AG04450 (cell line): Measurements from ENCODE around the gene NOCT. TPM values are rescaled to one million over a fixed set of nuclear protein-coding genes. Genes with fewer than 3 reads are reported as not detected.
A peak's percentile ranks its signal among the peaks of the same experiment; 100 is the strongest.
"Not testable (repeated sequence)": the region's sequence is repeated elsewhere in the genome, so short reads cannot be mapped to it uniquely, and the experiment has no call there.

Experiments used
- CTCF ChIA-PET: fragments of 300-600, 350-600 bp; formaldehyde crosslinking; extraction: SDS; loops from one replicate; lab custom pipeline; 2022; ENCODE audit warnings: antibody characterized with exemption, inconsistent platforms; lab: Charles Lee
- POLR2A ChIA-PET: fragments of 350-600 bp; formaldehyde crosslinking; extraction: SDS; loops from one replicate; lab custom pipeline; 2021; ENCODE audit warnings: antibody characterized with exemption, inconsistent platforms; lab: Yijun Ruan, JAX
- DNase-seq: peaks from one replicate; pipeline ENCODE4 v3.0.0-alpha.2; 2011; ENCODE audit warnings: low read depth, low spot score
- H3K27ac ChIP-seq: one replicate; pipeline ENCODE4 v1.5.1; 2012; ENCODE audit warnings: low read depth, low read length, control low read depth
- H3K27me3 ChIP-seq: one replicate; pipeline ENCODE4 v1.6.0; 2012; ENCODE audit warnings: low read length; ENCODE audit not compliant: control insufficient read depth, insufficient read depth
- H3K4me3 ChIP-seq: 2 replicates; pipeline ENCODE4 v1.5.1; 2011; ENCODE audit warnings: mild to moderate bottlenecking, low read depth, low read length, control low read depth
- H3K9me3 ChIP-seq: 2 replicates; pipeline ENCODE4 v1.5.1; 2012; ENCODE audit warnings: low read length; ENCODE audit not compliant: control insufficient read depth, insufficient read depth
- polyA plus RNA-seq: library from polyadenylated mRNA; depleted of rRNA; stranded (reverse); fragments of >200 nt; gene quantifications from 2 replicates; pipeline ENCODE4 v1.2.3, GENCODE V29; 2011
- TF ChIP-seq, protein P1 (sequence below): IDR thresholded peaks from 2 replicates; pipeline ENCODE4 v1.5.1; 2011; ENCODE audit warnings: low read depth, low read length, control low read depth, inconsistent platforms

Gene NOCT
- polyA plus RNA-seq, 1 experiment, result 5.8 TPM

DNA sequence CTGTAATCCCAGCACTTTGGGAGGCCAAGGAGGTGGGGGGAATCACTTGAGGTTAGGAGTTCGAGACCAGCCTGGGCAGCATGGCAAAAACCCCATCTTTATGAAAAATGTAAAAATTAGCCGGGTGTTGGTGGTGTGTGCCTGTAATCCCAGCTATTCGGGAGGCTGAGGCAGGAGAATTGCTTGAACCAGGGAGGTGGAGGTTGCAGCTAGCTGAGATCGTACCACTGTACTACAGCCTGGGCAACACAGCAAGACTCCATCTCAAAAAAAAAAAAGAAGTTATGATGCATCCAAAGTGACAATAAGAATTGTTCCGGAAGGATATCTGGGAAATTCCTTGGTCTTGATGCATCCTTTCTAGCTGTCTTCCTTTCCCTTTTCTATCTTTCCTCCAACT, 7.3 kb downstream of the NOCT start:
- Histone ChIP-seq H3K4me3 (no peak overlapping the region), H3K27me3 (no peaks in the 10 kb centered on the region), H3K27ac (no peak overlapping the region), H3K9me3 (no peaks in the 10 kb centered on the region)
- CTCF ChIA-PET, result interaction anchor here (1.6 kb wide), 1 partner anchor 8 kb away, joined by 18 read pairs; no protein-coding TSS in a partner anchor
- TF ChIP-seq, protein P1, sequence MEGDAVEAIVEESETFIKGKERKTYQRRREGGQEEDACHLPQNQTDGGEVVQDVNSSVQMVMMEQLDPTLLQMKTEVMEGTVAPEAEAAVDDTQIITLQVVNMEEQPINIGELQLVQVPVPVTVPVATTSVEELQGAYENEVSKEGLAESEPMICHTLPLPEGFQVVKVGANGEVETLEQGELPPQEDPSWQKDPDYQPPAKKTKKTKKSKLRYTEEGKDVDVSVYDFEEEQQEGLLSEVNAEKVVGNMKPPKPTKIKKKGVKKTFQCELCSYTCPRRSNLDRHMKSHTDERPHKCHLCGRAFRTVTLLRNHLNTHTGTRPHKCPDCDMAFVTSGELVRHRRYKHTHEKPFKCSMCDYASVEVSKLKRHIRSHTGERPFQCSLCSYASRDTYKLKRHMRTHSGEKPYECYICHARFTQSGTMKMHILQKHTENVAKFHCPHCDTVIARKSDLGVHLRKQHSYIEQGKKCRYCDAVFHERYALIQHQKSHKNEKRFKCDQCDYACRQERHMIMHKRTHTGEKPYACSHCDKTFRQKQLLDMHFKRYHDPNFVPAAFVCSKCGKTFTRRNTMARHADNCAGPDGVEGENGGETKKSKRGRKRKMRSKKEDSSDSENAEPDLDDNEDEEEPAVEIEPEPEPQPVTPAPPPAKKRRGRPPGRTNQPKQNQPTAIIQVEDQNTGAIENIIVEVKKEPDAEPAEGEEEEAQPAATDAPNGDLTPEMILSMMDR, result no peak
- POLR2A ChIA-PET, result no interaction called here
- no peak for DNase-seq

DNA sequence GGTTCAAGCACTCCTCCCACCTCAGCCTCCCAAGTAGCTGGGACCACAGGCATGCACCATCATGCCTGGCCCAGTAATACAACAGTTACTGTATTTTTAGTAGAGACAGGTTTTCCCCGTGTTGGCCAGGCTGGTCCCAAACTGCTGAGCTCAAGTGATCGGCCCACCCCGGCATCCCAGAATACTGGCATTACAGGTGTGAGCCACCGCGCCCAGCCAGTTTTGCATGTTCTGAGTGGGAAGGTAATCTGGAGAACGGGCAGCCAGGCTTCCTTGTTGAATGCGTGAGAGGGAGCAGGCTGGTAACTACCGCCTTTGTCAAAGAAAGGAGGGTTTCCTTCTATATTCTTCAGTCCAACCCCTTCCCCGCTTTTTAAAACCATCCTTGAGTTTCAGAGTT, 9.1 kb downstream of the NOCT start:
- ChIA-PET POLR2A (no interaction called here), CTCF (no interaction called here)
- no peak overlapping the region for H3K27ac ChIP-seq
- H3K9me3 ChIP-seq, result no peaks in the 10 kb centered on the region
- H3K27me3 ChIP-seq, result no peaks in the 10 kb centered on the region
- TF ChIP-seq, protein P1, result no peak
- no peak overlapping the region for H3K4me3 ChIP-seq
- no peak for DNase-seq

DNA sequence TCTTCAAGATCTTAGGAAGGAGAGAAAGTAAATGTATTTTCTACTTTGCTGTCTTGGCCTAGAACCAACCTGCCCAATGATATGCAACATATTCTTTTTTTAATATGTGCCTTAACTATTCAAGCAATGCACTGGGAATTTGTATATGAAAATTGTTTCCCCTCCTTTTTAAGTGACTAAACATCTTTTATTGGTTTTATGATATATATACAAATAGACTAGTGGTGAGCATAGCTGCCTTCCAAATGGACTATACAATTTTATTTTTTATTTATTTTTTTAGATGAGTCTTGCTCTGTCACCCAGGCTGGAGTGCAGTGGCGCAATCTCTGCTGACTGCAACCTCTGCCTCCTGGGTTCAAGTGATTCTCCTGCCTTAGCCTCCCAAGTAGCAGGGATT, 10.3 kb downstream of the NOCT start:
- no peak overlapping the region for H3K27ac ChIP-seq
- H3K27me3 ChIP-seq, result no peaks in the 10 kb centered on the region
- DNase-seq, result no peak
- POLR2A ChIA-PET, result interaction anchor here (1.0 kb wide), 1 partner anchor 11 kb away, joined by 3 read pairs; the partner anchor contains the start of gene NOCT
- no peaks in the 10 kb centered on the region for H3K9me3 ChIP-seq
- CTCF ChIA-PET, result no interaction called here
- H3K4me3 ChIP-seq, result no peak overlapping the region
- TF ChIP-seq, protein P1, result no peak

DNA sequence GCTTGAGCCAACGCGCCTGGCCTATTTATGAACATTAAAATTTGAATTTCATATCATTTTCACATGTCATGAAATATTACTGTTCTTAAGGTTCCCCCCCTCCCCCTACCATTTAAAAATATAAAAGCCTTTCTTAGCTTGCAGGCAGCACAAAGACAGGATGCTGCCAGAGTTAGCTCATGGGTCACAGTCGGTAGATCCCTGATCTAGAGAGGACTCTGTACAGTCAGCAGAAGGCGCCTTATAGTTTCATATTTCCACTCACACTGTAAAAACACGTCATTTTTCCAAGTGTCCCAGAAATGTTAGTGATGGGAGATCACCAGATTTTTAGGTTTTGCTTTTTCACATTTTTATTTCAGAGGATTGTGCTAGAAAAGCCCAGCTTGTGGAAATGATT, 12.2 kb downstream of the NOCT start:
- CTCF ChIA-PET, result interaction anchor here (0.5 to 4.1 kb wide), 5 partner anchors 10 to 268 kb away, joined by 3 to 59 read pairs (median 7); no protein-coding TSS in a partner anchor
- peak overlapping the region; percentile 57 for H3K27ac ChIP-seq
- POLR2A ChIA-PET, result no interaction called here

DNA sequence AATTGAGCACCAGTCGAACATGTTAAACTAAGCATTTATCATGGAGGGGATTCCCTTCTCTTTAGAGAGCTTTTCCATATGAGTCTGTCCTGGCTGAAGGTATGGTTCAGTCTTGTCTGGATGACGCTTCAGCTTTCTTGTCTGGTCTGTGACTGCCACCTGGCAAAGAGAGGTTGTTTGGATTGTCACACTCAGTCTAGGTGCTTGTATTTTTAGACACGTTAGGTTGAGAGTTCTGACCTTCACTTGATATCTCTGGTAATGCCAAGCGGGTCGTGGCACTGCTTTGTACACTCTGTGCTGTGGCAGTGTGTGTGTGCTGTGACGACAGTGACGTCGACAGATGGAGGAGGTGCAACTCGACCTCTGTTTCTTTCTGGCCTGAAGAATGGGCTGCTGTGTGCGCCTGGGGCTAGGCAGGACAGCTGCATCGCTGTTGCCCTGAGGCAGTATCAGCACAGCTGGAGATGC, 12.6 kb downstream of the NOCT start:
- Histone ChIP-seq H3K27me3 (no peaks in the 10 kb centered on the region), H3K9me3 (no peaks in the 10 kb centered on the region; the same call in 1 of the 2 replicates), H3K4me3 (no peak overlapping the region), H3K27ac (peak overlapping the region; percentile 57)
- POLR2A ChIA-PET, result no interaction called here
- no peak for DNase-seq
- TF ChIP-seq, protein P1, result no peak
- CTCF ChIA-PET, result interaction anchor here (0.5 to 4.1 kb wide), 4 partner anchors 33 to 268 kb away, joined by 3 to 59 read pairs (median 8); no protein-coding TSS in a partner anchor

More for the DNA sequence above, 12.2 kb downstream of the NOCT start:
- Histone ChIP-seq H3K4me3 (no peak overlapping the region), H3K9me3 (no peaks in the 10 kb centered on the region; the same call in 1 of the 2 replicates), H3K27me3 (no peaks in the 10 kb centered on the region)
- TF ChIP-seq, protein P1, result no peak
- no peak for DNase-seq

DNA sequence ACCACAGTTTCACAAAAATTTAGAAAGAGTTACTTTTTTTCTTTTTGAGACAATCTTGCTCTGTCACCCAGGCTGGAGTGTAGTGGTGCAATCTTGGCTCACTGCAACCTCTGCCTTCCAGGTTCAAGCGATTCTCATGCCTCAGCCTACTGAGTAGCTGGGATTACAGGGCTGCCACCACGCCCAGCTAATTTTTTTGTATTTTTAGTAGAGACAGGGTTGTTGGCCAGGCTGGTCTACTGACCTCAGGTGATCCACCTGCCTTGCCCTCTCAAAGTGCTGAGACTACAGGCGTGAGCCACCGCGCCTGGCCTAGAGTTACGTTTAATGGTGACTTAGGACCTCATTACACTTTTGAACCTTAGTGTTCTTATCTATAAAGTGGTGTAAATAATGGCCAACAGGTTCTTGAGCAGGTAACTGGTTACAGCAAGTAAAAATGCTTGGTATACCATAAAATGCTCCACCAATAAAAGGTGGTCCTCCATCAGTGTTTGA, 14.3 kb downstream of the NOCT start:
- DNase-seq, H3K4me3 ChIP-seq, H3K27me3 ChIP-seq, H3K27ac ChIP-seq, H3K9me3 ChIP-seq: not testable (repeated sequence)
- POLR2A ChIA-PET, result interaction anchor here (0.9 to 1.6 kb wide), 4 partner anchors 13 to 147 kb away, joined by 3 to 10 read pairs (median 6); partner anchors contain the start of genes ELF2 and NOCT
- CTCF ChIA-PET, result interaction anchor here (0.5 to 4.1 kb wide), 84 partner anchors 8 to 622 kb away, joined by 3 to 82 read pairs (median 4); partner anchors contain the start of genes NAA15, NDUFC1 and NOCT
